Neural cell (in vitro differentiated cells): ENCODE measurements around the gene VSTM4. TPM values are rescaled to one million over a fixed set of nuclear protein-coding genes. Genes with fewer than 3 reads are reported as not detected.

ENCODE experiments used
- H2AFZ ChIP-seq: fragments of 200-600, 300-800 bp; sonication (generic), shearing (Covaris generic); 2 replicates; pipeline ENCODE4 v1.6.0; 2014; ENCODE audit warnings: low read depth, mild to moderate bottlenecking, antibody characterized with exemption, low read length, moderate library complexity
- H3F3A ChIP-seq: fragments of 200-600 bp; shearing (Covaris generic); 2 replicates; pipeline ENCODE4 v1.6.1; 2016; ENCODE audit warnings: mild to moderate bottlenecking, moderate library complexity, mixed read lengths, antibody characterized with exemption, low read length; ENCODE audit not compliant: insufficient read depth, poor library complexity, severe bottlenecking
- H3K27ac ChIP-seq: fragments of 200-600, 300-800 bp; sonication (generic), shearing (Covaris generic); 2 replicates; pipeline ENCODE4 v1.5.1; 2014; ENCODE audit warnings: mild to moderate bottlenecking, low read length, moderate library complexity
- H3K27me3 ChIP-seq: fragments of 300-800, 200-600 bp; sonication (generic), shearing (Covaris generic); 2 replicates; pipeline ENCODE4 v1.6.0; 2014; ENCODE audit warnings: mild to moderate bottlenecking, low read depth, low read length, moderate library complexity; ENCODE audit not compliant: insufficient read depth
- H3K36me3 ChIP-seq: fragments of 300-800, 200-600 bp; sonication (generic), shearing (Covaris generic); 2 replicates; pipeline ENCODE4 v1.5.1; 2014; ENCODE audit warnings: mild to moderate bottlenecking, antibody characterized with exemption, low read length, moderate library complexity; ENCODE audit not compliant: insufficient read depth
- H3K4me2 ChIP-seq: fragments of 300-800, 200-600 bp; sonication (generic), shearing (Covaris generic); 2 replicates; pipeline ENCODE4 v1.6.0; 2014; ENCODE audit warnings: mild to moderate bottlenecking, low read length
- H3K4me3 ChIP-seq: fragments of 300-800, 200-600 bp; sonication (generic), shearing (Covaris generic); 2 replicates; pipeline ENCODE4 v1.5.1; 2014; ENCODE audit warnings: mild to moderate bottlenecking, low read length, moderate library complexity
- H3K79me2 ChIP-seq: fragments of 200-600 bp; shearing (Covaris generic); replicated peaks from 2 replicates; pipeline ENCODE4 v1.6.0; 2014; ENCODE audit warnings: mild to moderate bottlenecking, low read length, moderate library complexity; ENCODE audit not compliant: insufficient read depth
- H3K9ac ChIP-seq: fragments of 300-800, 200-600 bp; sonication (generic), shearing (Covaris generic); 2 replicates; pipeline ENCODE4 v1.6.1; 2016; ENCODE audit warnings: mild to moderate bottlenecking, low read length, mixed read lengths
- H3K9me2 ChIP-seq: fragments of 200-600 bp; shearing (Covaris generic); 2 replicates; pipeline ENCODE4 v1.6.1; 2016; ENCODE audit warnings: mild to moderate bottlenecking, low read length, mixed read lengths; ENCODE audit not compliant: insufficient read depth
- H3K9me3 ChIP-seq: fragments of 200-600, 300-800 bp; sonication (generic), shearing (Covaris generic); 2 replicates; pipeline ENCODE4 v1.6.1; 2016; ENCODE audit warnings: mild to moderate bottlenecking, mixed run types, low read length, moderate library complexity, mixed read lengths
- H4K20me1 ChIP-seq: fragments of 200-600 bp; shearing (Covaris generic); 2 replicates; pipeline ENCODE4 v1.6.1; 2016; ENCODE audit warnings: mild to moderate bottlenecking, mixed run types; ENCODE audit not compliant: insufficient read depth
- EP300 ChIP-seq: fragments of 450-650 bp; conservative IDR thresholded peaks from 2 replicates; pipeline ENCODE4 v1.6.1; 2014; ENCODE audit warnings: antibody characterized with exemption, mild to moderate bottlenecking, moderate library complexity; ENCODE audit not compliant: poor library complexity, severe bottlenecking
- EZH2 ChIP-seq: fragments of 200-600, 300-800 bp; shearing (Covaris generic), sonication (generic); IDR thresholded peaks from 2 replicates; pipeline ENCODE4 v1.6.1; 2014; ENCODE audit warnings: antibody characterized with exemption, low read length, borderline replicate concordance, mild to moderate bottlenecking; ENCODE audit not compliant: insufficient read depth, poor library complexity, severe bottlenecking
- MXI1 ChIP-seq: fragments of 450-650 bp; conservative IDR thresholded peaks from 2 replicates; pipeline ENCODE4 v1.6.1; 2014; ENCODE audit warnings: antibody characterized with exemption, mild to moderate bottlenecking; ENCODE audit not compliant: poor library complexity, severe bottlenecking
- POLR2AphosphoS5 ChIP-seq: IDR thresholded peaks from 2 replicates; pipeline ENCODE4 v1.6.1; 2012
- RAD21 ChIP-seq: fragments of 450-650 bp; conservative IDR thresholded peaks from 2 replicates; pipeline ENCODE4 v1.6.1; 2014; ENCODE audit warnings: antibody characterized with exemption, mild to moderate bottlenecking, moderate library complexity
- SMC3 ChIP-seq: fragments of 450-650 bp; conservative IDR thresholded peaks from 2 replicates; pipeline ENCODE4 v1.6.1; 2014; ENCODE audit warnings: antibody characterized with exemption, mild to moderate bottlenecking, moderate library complexity; ENCODE audit not compliant: poor library complexity
- TAF1 ChIP-seq: IDR thresholded peaks from 2 replicates; pipeline ENCODE4 v1.6.1; 2012; ENCODE audit warnings: low read depth
- polyA plus RNA-seq: library from polyadenylated mRNA; depleted of rRNA; stranded (reverse); fragments of >200 nt; gene quantifications from 2 replicates; pipeline ENCODE4 v1.2.3, GENCODE V29; 2014
- TF ChIP-seq, protein P1 (sequence below): fragments of 450-650 bp; IDR thresholded peaks from 2 replicates; pipeline ENCODE4 v1.5.1; 2014; ENCODE audit warnings: antibody characterized with exemption, mild to moderate bottlenecking, moderate library complexity; ENCODE audit not compliant: poor library complexity, severe bottlenecking
- TF ChIP-seq, protein P2 (sequence below): IDR thresholded peaks from 2 replicates; pipeline ENCODE4 v1.6.1; 2012; ENCODE audit warnings: borderline replicate concordance

The VSTM4 gene
- polyA plus RNA-seq, 1 donor from 2014 or later: 0.52 TPM

DNA sequence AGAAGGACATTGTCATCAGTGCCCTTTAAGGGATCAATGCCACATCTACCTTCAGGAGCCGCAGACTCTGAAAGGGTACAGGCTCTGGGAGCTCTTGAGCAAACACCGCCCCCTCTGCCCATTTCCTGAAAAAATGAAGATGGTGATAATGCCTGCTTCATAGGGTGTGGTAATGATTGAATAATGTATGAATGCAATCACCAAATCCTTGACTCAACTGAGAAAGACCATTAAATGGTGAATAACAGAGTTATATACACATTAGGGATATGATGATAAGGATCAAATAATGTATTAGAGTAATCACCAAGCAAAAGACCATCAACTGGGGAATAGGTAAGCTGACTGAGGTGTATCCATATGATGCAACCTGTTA, 17.0 kb upstream of the VSTM4 start:
- TF ChIP-seq EZH2 (no peak), RAD21 (no peak), EP300 (no peak), TAF1 (no peak), MXI1 (no peak), POLR2AphosphoS5 (no peak), SMC3 (no peak)
- TF ChIP-seq, protein P1, sequence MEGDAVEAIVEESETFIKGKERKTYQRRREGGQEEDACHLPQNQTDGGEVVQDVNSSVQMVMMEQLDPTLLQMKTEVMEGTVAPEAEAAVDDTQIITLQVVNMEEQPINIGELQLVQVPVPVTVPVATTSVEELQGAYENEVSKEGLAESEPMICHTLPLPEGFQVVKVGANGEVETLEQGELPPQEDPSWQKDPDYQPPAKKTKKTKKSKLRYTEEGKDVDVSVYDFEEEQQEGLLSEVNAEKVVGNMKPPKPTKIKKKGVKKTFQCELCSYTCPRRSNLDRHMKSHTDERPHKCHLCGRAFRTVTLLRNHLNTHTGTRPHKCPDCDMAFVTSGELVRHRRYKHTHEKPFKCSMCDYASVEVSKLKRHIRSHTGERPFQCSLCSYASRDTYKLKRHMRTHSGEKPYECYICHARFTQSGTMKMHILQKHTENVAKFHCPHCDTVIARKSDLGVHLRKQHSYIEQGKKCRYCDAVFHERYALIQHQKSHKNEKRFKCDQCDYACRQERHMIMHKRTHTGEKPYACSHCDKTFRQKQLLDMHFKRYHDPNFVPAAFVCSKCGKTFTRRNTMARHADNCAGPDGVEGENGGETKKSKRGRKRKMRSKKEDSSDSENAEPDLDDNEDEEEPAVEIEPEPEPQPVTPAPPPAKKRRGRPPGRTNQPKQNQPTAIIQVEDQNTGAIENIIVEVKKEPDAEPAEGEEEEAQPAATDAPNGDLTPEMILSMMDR: no peak
- TF ChIP-seq, protein P2, sequence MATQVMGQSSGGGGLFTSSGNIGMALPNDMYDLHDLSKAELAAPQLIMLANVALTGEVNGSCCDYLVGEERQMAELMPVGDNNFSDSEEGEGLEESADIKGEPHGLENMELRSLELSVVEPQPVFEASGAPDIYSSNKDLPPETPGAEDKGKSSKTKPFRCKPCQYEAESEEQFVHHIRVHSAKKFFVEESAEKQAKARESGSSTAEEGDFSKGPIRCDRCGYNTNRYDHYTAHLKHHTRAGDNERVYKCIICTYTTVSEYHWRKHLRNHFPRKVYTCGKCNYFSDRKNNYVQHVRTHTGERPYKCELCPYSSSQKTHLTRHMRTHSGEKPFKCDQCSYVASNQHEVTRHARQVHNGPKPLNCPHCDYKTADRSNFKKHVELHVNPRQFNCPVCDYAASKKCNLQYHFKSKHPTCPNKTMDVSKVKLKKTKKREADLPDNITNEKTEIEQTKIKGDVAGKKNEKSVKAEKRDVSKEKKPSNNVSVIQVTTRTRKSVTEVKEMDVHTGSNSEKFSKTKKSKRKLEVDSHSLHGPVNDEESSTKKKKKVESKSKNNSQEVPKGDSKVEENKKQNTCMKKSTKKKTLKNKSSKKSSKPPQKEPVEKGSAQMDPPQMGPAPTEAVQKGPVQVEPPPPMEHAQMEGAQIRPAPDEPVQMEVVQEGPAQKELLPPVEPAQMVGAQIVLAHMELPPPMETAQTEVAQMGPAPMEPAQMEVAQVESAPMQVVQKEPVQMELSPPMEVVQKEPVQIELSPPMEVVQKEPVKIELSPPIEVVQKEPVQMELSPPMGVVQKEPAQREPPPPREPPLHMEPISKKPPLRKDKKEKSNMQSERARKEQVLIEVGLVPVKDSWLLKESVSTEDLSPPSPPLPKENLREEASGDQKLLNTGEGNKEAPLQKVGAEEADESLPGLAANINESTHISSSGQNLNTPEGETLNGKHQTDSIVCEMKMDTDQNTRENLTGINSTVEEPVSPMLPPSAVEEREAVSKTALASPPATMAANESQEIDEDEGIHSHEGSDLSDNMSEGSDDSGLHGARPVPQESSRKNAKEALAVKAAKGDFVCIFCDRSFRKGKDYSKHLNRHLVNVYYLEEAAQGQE: no peak
- no peaks in the 10 kb centered on the region for H3K36me3 ChIP-seq
- no peaks in the 10 kb centered on the region for H4K20me1 ChIP-seq
- H3K27me3 ChIP-seq: no peaks in the 10 kb centered on the region
- H3F3A ChIP-seq: no peaks in the 10 kb centered on the region
- H3K4me3 ChIP-seq: no peak overlapping the region
- H3K9me3 ChIP-seq: no peaks in the 10 kb centered on the region
- no peak overlapping the region for H3K4me2 ChIP-seq
- H2AFZ ChIP-seq: no peak overlapping the region
- H3K9me2 ChIP-seq: no peaks in the 10 kb centered on the region
- no peak overlapping the region for H3K9ac ChIP-seq
- H3K79me2 ChIP-seq: no peaks in the 10 kb centered on the region
- H3K27ac ChIP-seq: no peak overlapping the region

DNA sequence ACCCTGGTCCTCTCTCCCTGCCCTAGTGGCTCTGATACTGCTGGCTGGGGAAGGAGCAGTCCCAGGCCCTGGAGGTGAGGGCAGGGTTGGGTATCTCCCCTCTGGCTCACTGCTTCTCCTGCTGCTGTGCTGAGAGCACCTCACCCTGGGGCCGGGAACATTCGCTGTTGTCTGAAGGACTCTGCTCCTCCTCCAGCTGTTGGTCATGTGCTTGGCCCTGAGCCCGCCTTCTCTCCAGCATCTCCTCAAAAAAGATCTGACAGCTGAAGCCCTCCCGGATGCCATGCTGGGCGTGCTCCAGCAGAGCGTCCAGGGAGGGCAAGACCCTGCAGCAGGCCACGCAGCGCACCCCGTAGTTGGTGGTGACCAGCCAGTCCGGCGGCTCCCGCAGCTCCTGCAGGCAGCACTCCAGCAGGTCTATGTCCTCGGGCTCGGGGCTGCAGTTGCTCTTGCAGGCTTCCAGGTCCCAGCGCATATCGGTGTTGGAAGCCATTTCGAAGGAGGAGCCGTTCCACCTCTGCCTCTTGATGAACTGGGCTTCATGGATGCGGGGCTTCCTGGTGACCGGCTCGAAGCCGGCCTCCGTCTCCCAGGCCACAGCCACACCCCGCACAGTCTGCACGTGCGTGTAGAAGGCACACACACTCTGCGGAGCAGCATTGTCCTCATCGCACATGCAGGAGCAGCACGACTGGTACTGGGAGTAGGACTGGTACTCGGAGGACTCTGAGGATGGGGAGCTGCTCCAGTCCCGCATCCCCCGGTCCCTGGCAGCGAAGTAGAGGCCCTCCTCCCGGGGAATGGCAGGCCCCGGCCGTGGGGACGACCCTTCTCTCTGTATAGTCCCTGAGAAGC, 16.4 kb upstream of the VSTM4 start:
- Histone ChIP-seq H3K4me2 (no peak overlapping the region), H3K27me3 (no peaks in the 10 kb centered on the region), H3K79me2 (no peaks in the 10 kb centered on the region), H3K4me3 (no peak overlapping the region), H3K9ac (no peak overlapping the region), H3K27ac (no peak overlapping the region), H3K9me3 (no peaks in the 10 kb centered on the region), H3F3A (no peaks in the 10 kb centered on the region), H4K20me1 (no peaks in the 10 kb centered on the region), H2AFZ (no peak overlapping the region), H3K9me2 (no peaks in the 10 kb centered on the region), H3K36me3 (no peaks in the 10 kb centered on the region)
- TF ChIP-seq EZH2 (no peak), SMC3 (no peak), POLR2AphosphoS5 (no peak), RAD21 (no peak), EP300 (no peak), MXI1 (no peak), TAF1 (no peak)
- TF ChIP-seq, protein P1: no peak
- TF ChIP-seq, protein P2: no peak
